Endothelial cell of umbilical vein (primary cell): Measurements from ENCODE around the gene CCR3. TPM values are rescaled to one million over a fixed set of nuclear protein-coding genes. Genes with fewer than 3 reads are reported as not detected.

ENCODE experiments used
- BruUV-seq: library from RNA; stranded (reverse); fragments of 400-500 nt; replicated peaks from 2 replicates; lab custom pipeline; 2021; lab: Mats Ljungman, UMichigan
- CTCF ChIA-PET: fragments of 300-600, 350-600 bp; sonication (Branson Sonifier 250); formaldehyde crosslinking; loops from one replicate; lab custom pipeline; 2021; ENCODE audit warnings: antibody characterized with exemption, inconsistent platforms; lab: Charles Lee
- POLR2A ChIA-PET: fragments of 300-600, 350-600 bp; sonication (Branson Sonifier 250); formaldehyde crosslinking; loops from one replicate; lab custom pipeline; 2021; ENCODE audit warnings: antibody characterized with exemption, inconsistent platforms; lab: Charles Lee
- DNase-seq: peaks from one replicate; pipeline ENCODE4 v3.0.0-alpha.2; 2011; ENCODE audit warnings: low read depth, low spot score
- FAIRE-seq: peaks from 2 replicates; lab custom pipeline; 2011; peaks lifted over from hg19 to GRCh38; lab: Jason Lieb, UNC
- H2AFZ ChIP-seq: 2 replicates; pipeline ENCODE4 v1.6.0; 2012; ENCODE audit warnings: low read depth, low read length, control low read depth, inconsistent platforms
- H3K27ac ChIP-seq: 2 replicates; pipeline ENCODE4 v1.5.1; 2011; ENCODE audit warnings: low read depth, mild to moderate bottlenecking, control low read depth, low read length, moderate library complexity; ENCODE audit not compliant: insufficient read depth
- H3K27me3 ChIP-seq, 2 experiments: 2 replicates each; pipeline versions ENCODE4 v1.6.0 to v1.6.1; 2011; ENCODE audit warnings: low read length in 2 of 2, mixed read lengths in 1 of 2; ENCODE audit not compliant: control insufficient read depth in 2 of 2, insufficient read depth in 2 of 2
- H3K36me3 ChIP-seq, 2 experiments: 2 replicates in 1 of 2; 3 replicates in 1 of 2; pipeline ENCODE4 v1.5.1; 2011; ENCODE audit warnings: low read length in 2 of 2, mild to moderate bottlenecking in 1 of 2, moderate library complexity in 1 of 2; ENCODE audit not compliant: control insufficient read depth in 2 of 2, insufficient read depth in 2 of 2; ENCODE audit errors: extremely low read depth in 1 of 2
- H3K4me1 ChIP-seq: 3 replicates; pipeline ENCODE4 v1.5.1; 2011; ENCODE audit warnings: mild to moderate bottlenecking, low read length; ENCODE audit not compliant: control insufficient read depth, insufficient read depth; ENCODE audit errors: extremely low read depth
- H3K4me2 ChIP-seq: 2 replicates; pipeline ENCODE4 v1.6.1; 2011; ENCODE audit warnings: low read length, control low read depth, mixed read lengths; ENCODE audit not compliant: insufficient read depth
- H3K4me3 ChIP-seq, 3 experiments: fragments of 200-600 bp in 1 of 3; sonication (generic), shearing (Covaris generic) in 1 of 3; replicated peaks in 1 of 3; 2 replicates each; pipeline ENCODE4 v1.5.1; 2011 to 2016; ENCODE audit warnings: control low read depth in 3 of 3, low read length in 3 of 3, mild to moderate bottlenecking in 2 of 3, inconsistent platforms in 1 of 3, low read depth in 1 of 3, moderate library complexity in 1 of 3; ENCODE audit not compliant: insufficient read depth in 1 of 3
- H3K79me2 ChIP-seq: 2 replicates; pipeline ENCODE4 v1.6.0; 2012; ENCODE audit warnings: low read length, inconsistent platforms; ENCODE audit not compliant: control insufficient read depth, insufficient read depth
- H3K9ac ChIP-seq: replicated peaks from 2 replicates; pipeline ENCODE3; 2011; ENCODE audit warnings: low read length, control low read depth; ENCODE audit not compliant: insufficient read depth; ENCODE audit errors: extremely low read depth
- H3K9me1 ChIP-seq: replicated peaks from 3 replicates; pipeline ENCODE4 v1.6.0; 2011; ENCODE audit warnings: mild to moderate bottlenecking, low read length; ENCODE audit not compliant: control insufficient read depth, insufficient read depth; ENCODE audit errors: extremely low read depth
- H3K9me3 ChIP-seq: replicated peaks from 2 replicates; pipeline ENCODE4 v1.5.1; 2012; ENCODE audit warnings: low read length, inconsistent platforms; ENCODE audit not compliant: control insufficient read depth, insufficient read depth
- H4K20me1 ChIP-seq: replicated peaks from 2 replicates; pipeline ENCODE3; 2011; ENCODE audit warnings: mild to moderate bottlenecking, low read length; ENCODE audit not compliant: control insufficient read depth, insufficient read depth; ENCODE audit errors: extremely low read depth
- CTCF ChIP-seq, 2 donors: IDR thresholded peaks; 1 replicate in 1 of 2; 2 replicates in 1 of 2; pipeline ENCODE4 v1.5.1; 2011; ENCODE audit warnings: low read length in 2 of 2, mild to moderate bottlenecking in 2 of 2, moderate library complexity in 2 of 2, control low read depth in 1 of 2, inconsistent platforms in 1 of 2, low read depth in 1 of 2; ENCODE audit not compliant: insufficient read depth in 1 of 2; ENCODE audit errors: extremely low read depth in 1 of 2
- EZH2 ChIP-seq: IDR thresholded peaks from 2 replicates; pipeline ENCODE4 v1.6.1; 2012; ENCODE audit warnings: borderline replicate concordance, low read depth, mild to moderate bottlenecking, moderate library complexity, low read length, inconsistent platforms; ENCODE audit not compliant: severe bottlenecking
- GATA2 ChIP-seq: IDR thresholded peaks from 2 replicates; pipeline ENCODE4 v1.7.0; 2011; ENCODE audit warnings: low read depth, mild to moderate bottlenecking, moderate library complexity, mixed read lengths, low read length; ENCODE audit not compliant: insufficient read length, insufficient read depth
- JUN ChIP-seq: IDR thresholded peaks from 2 replicates; pipeline ENCODE4 v1.6.1; 2011; ENCODE audit warnings: borderline replicate concordance, low read depth; ENCODE audit not compliant: insufficient read length, insufficient read depth
- MAX ChIP-seq: IDR thresholded peaks from 2 replicates; pipeline ENCODE4 v1.6.1; 2011; ENCODE audit not compliant: insufficient read depth, insufficient read length
- MYC ChIP-seq: IDR thresholded peaks from one replicate; pipeline ENCODE4 v1.6.1; 2011; ENCODE audit warnings: mild to moderate bottlenecking, low read depth, low read length
- POLR2AphosphoS5 ChIP-seq: IDR thresholded peaks from 2 replicates; pipeline ENCODE4 v1.6.1; 2012; ENCODE audit warnings: low read depth, mild to moderate bottlenecking, control low read depth, low read length, moderate library complexity; ENCODE audit not compliant: insufficient read depth
- dilution Hi-C: fragments of 300-500 bp; cut with MboI; formaldehyde crosslinking; loops from one replicate; pipeline ENCODE4 v1.15.0; 2019; ENCODE audit warnings: low sequenced_read_pairs; ENCODE audit not compliant: extremely low pct_ligation_motif_present
- intact Hi-C: fragments of 100-400 bp; cut with micrococcal nuclease; formaldehyde crosslinking; loops from one replicate; pipeline ENCODE4 v1.10.0; 2022
- polyA plus RNA-seq, 4 experiments: library from polyadenylated mRNA; depleted of rRNA in 3 of 4; stranded (reverse) in 3 of 4; unstranded in 1 of 4; fragments of >200 nt; gene quantifications; 2 replicates each; pipeline versions ENCODE4 v1.2.1 to v1.2.3, GENCODE V29; 2011 to 2012; ENCODE audit warnings: missing spikeins in 1 of 4
- total RNA-seq: library from RNA; stranded (reverse); gene quantifications from 2 replicates; pipeline ENCODE4 v1.2.3, GENCODE V29; 2021

The CCR3 gene
- total and polyA plus RNA-seq, 2 donors (not counting 3 experiments of a cell fraction or from before 2014, with no cell fraction given), result not detected

GRCh38 chr3:46289966-46290365 is 47.7 kb downstream of the CCR3 start:
- H3K27ac ChIP-seq, result no peak overlapping the region
- H3K79me2 ChIP-seq, result no peaks in the 10 kb centered on the region
- H3K4me3 ChIP-seq, result no peak overlapping the region
- ChIA-PET POLR2A (no interaction called here), CTCF (no interaction called here)
- no TSS peak for BruUV-seq
- no peak for DNase-seq
- intact Hi-C loops (no loop called here), dilution Hi-C loops (no loop called here)
- H3K27me3 ChIP-seq, result peaks cover 0 to 3% of the 10 kb centered on the region in 2 experiments
- H2AFZ ChIP-seq, result no peak overlapping the region
- no peak for FAIRE-seq
- H3K9me3 ChIP-seq, result no peaks in the 10 kb centered on the region
- H3K36me3 ChIP-seq, result no peaks in the 10 kb centered on the region
- no peak overlapping the region for H3K4me2 ChIP-seq
- H3K9ac ChIP-seq, result no peak overlapping the region
- H3K9me1 ChIP-seq, result no peaks in the 10 kb centered on the region
- H3K4me1 ChIP-seq, result no peaks in the 10 kb centered on the region
- no peaks in the 10 kb centered on the region for H4K20me1 ChIP-seq
- TF ChIP-seq POLR2AphosphoS5 (no peak), JUN (no peak), EZH2 (no peak), MAX (no peak), CTCF (IDR thresholded peaks at IDR 0.05; ENCODE audit: extremely low read depth in 1 of 2, insufficient read depth in 1 of 2, low read depth in 1 of 2, low read length in 2 of 2) (no peak)

GRCh38 chr3:46291046-46291445 is 48.8 kb downstream of the CCR3 start:
- no TSS peak for BruUV-seq
- TF ChIP-seq MAX (no peak), JUN (no peak), GATA2 (no peak), MYC (no peak), EZH2 (no peak)
- no peak overlapping the region for H3K9ac ChIP-seq
- no peak overlapping the region for H3K4me3 ChIP-seq
- ChIA-PET POLR2A (no interaction called here), CTCF (no interaction called here)
- H3K27me3 ChIP-seq, result peaks cover 0 to 3% of the 10 kb centered on the region in 2 experiments
- dilution Hi-C loops, result no loop called here
- intact Hi-C loops, result no loop called here
- no peak overlapping the region for H2AFZ ChIP-seq
- no peaks in the 10 kb centered on the region for H3K9me3 ChIP-seq
- H4K20me1 ChIP-seq, result no peaks in the 10 kb centered on the region
- H3K36me3 ChIP-seq, result no peaks in the 10 kb centered on the region
- DNase-seq, result no peak
- no peaks in the 10 kb centered on the region for H3K4me1 ChIP-seq
- H3K27ac ChIP-seq, result no peak overlapping the region
- no peak for FAIRE-seq
- H3K79me2 ChIP-seq, result no peaks in the 10 kb centered on the region
- no peak overlapping the region for H3K4me2 ChIP-seq
- H3K9me1 ChIP-seq, result no peaks in the 10 kb centered on the region
